ENCODE data around the gene SPEM3. TPM values are rescaled to one million over a fixed set of nuclear protein-coding genes. Genes with fewer than 3 reads are reported as not detected.

SPEM3 gene
- total RNA-seq, 1 donor from 2014 or later = not detected

GRCh38 chr17:7407485-7408251 is 21.0 kb upstream of the SPEM3 start, which contains the start of gene NLGN2:
Gene NLGN2 (plus strand): TSS chr17:7407845. CDS start chr17:7408256, 411 bp downstream.
- H3K9me3 Mint-ChIP-seq (ENCODE audit: low read depth) = no peaks in the 10 kb centered on the region
- no peak within 1 kb of the TSS for H3K4me3 Mint-ChIP-seq (ENCODE audit: unreplicated experiment)
- H3K27ac Mint-ChIP-seq (ENCODE audit: unreplicated experiment) = peak within 1 kb of the TSS; percentile 54
- H3K4me1 Mint-ChIP-seq (ENCODE audit: low read depth) = peaks cover 24% of the 10 kb centered on the region
- no peaks in the 10 kb centered on the region for H3K27me3 Mint-ChIP-seq (ENCODE audit: low read depth)
- peaks cover 21% of the 10 kb centered on the region for H3K36me3 Mint-ChIP-seq (ENCODE audit: low read depth)
- no peak for TF ChIP-seq CTCF (IDR thresholded peaks at IDR 0.05)
- no peak for DNase-seq (ENCODE audit: low spot score)

- Mint-ChIP-seq H3K27me3 (ENCODE audit: low read depth) (no peaks in the 10 kb centered on the region), H3K27ac (ENCODE audit: unreplicated experiment) (no peak overlapping the region), H3K36me3 (ENCODE audit: low read depth) (peaks cover 23% of the 10 kb centered on the region), H3K4me1 (ENCODE audit: low read depth) (peaks cover 17% of the 10 kb centered on the region), H3K9me3 (ENCODE audit: low read depth) (no peaks in the 10 kb centered on the region), H3K4me3 (ENCODE audit: unreplicated experiment) (no peak overlapping the region)
- no peak for TF ChIP-seq CTCF (IDR thresholded peaks at IDR 0.05)
- DNase-seq (ENCODE audit: low spot score) = no peak
Measured at GRCh38 chr17:7408252-7408727, 20.4 kb upstream of the SPEM3 start.

DNA sequence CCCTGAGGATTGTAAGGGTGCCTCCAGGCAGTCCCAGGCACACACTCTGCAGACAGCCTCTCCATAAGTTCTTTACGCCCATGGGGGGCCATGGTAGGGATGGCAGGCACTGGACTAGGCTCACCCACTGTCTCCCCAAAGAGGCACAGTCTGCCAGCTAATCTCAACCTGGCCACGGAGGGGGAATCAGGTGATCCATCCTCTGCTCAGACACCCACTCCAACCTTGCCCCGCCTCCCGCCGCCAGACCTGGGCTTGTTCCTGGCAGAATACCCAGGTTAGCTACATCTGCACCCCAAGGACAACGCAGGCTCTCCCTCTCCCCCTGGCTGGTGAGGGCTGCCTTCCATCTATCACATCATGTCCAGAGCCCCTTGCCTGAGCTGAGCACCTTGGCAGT is 19.8 kb upstream of the SPEM3 start:
- H3K27me3 Mint-ChIP-seq (ENCODE audit: low read depth) = no peaks in the 10 kb centered on the region
- no peak overlapping the region for H3K4me3 Mint-ChIP-seq (ENCODE audit: unreplicated experiment)

GRCh38 chr17:7409716-7410115 is 18.9 kb upstream of the SPEM3 start:
- DNase-seq (ENCODE audit: low spot score) = no peak
- peaks cover 23% of the 10 kb centered on the region for H3K36me3 Mint-ChIP-seq (ENCODE audit: low read depth)
- H3K27me3 Mint-ChIP-seq (ENCODE audit: low read depth) = no peaks in the 10 kb centered on the region
- H3K4me1 Mint-ChIP-seq (ENCODE audit: low read depth) = peaks cover 17% of the 10 kb centered on the region
- H3K4me3 Mint-ChIP-seq (ENCODE audit: unreplicated experiment) = no peak overlapping the region
- no peaks in the 10 kb centered on the region for H3K9me3 Mint-ChIP-seq (ENCODE audit: low read depth)
- TF ChIP-seq CTCF (IDR thresholded peaks at IDR 0.05) = no peak
- H3K27ac Mint-ChIP-seq (ENCODE audit: unreplicated experiment) = no peak overlapping the region

More for the DNA sequence above, 19.8 kb upstream of the SPEM3 start:
- no peaks in the 10 kb centered on the region for H3K9me3 Mint-ChIP-seq (ENCODE audit: low read depth)
- no peak for TF ChIP-seq CTCF (IDR thresholded peaks at IDR 0.05)
- no peak overlapping the region for H3K27ac Mint-ChIP-seq (ENCODE audit: unreplicated experiment)
- H3K36me3 Mint-ChIP-seq (ENCODE audit: low read depth) = peaks cover 23% of the 10 kb centered on the region
- peaks cover 17% of the 10 kb centered on the region for H3K4me1 Mint-ChIP-seq (ENCODE audit: low read depth)
- DNase-seq (ENCODE audit: low spot score) = no peak

GRCh38 chr17:7410634-7411426 is 17.8 kb upstream of the SPEM3 start:
- Mint-ChIP-seq H3K4me1 (ENCODE audit: low read depth) (peaks cover 13% of the 10 kb centered on the region), H3K27ac (ENCODE audit: unreplicated experiment) (peak overlapping the region; percentile 6), H3K36me3 (ENCODE audit: low read depth) (peaks cover 28% of the 10 kb centered on the region), H3K4me3 (ENCODE audit: unreplicated experiment) (no peak overlapping the region), H3K27me3 (ENCODE audit: low read depth) (no peaks in the 10 kb centered on the region), H3K9me3 (ENCODE audit: low read depth) (no peaks in the 10 kb centered on the region)
- no peak for TF ChIP-seq CTCF (IDR thresholded peaks at IDR 0.05)
- no peak for DNase-seq (ENCODE audit: low spot score)

All from chondrocyte (in vitro differentiated cells).